NOMO-1 (cell line): Measurements from ENCODE around the gene NELFA.

Experiments used
- DNase-seq, 2 experiments: peaks; one replicate each; lab custom pipeline; 2025; ENCODE audit not compliant: unreplicated experiment in 2 of 2; lab: John Stamatoyannopoulos, UW

The NELFA gene

GRCh38 chr4:1983846-1984405 is 24.8 kb downstream of the NELFA start:
- DNase-seq = no peak

GRCh38 chr4:1983053-1983845 is 25.5 kb downstream of the NELFA start:
- DNase-seq = no peak

- DNase-seq = no peak
Measured at GRCh38 chr4:1982124-1983052, 26.4 kb downstream of the NELFA start.

GRCh38 chr4:1981251-1982058 is 27.3 kb downstream of the NELFA start:
- DNase-seq = no peak

GRCh38 chr4:1980561-1981041 is 28.2 kb downstream of the NELFA start:
- no peak for DNase-seq

GRCh38 chr4:1979477-1980196 is 29.1 kb downstream of the NELFA start:
- no peak for DNase-seq

- no peak for DNase-seq
Measured at GRCh38 chr4:1978741-1979476, 29.9 kb downstream of the NELFA start.

- no peak for DNase-seq
Measured at GRCh38 chr4:1978226-1978625, 30.5 kb downstream of the NELFA start.

GRCh38 chr4:1976416-1977352 is 32.1 kb downstream of the NELFA start:
- DNase-seq = no peak

- DNase-seq = no peak
Measured at GRCh38 chr4:1975880-1976279, 32.9 kb downstream of the NELFA start.

GRCh38 chr4:1975391-1975801 is 33.4 kb downstream of the NELFA start:
- DNase-seq = no peak

GRCh38 chr4:1974840-1975239 is 33.9 kb downstream of the NELFA start:
- no peak for DNase-seq

- no peak for DNase-seq
Measured at GRCh38 chr4:1973661-1974060, 35.1 kb downstream of the NELFA start.

- no peak for DNase-seq
Measured at GRCh38 chr4:1973218-1973617, 35.6 kb downstream of the NELFA start.

GRCh38 chr4:1972414-1972813 is 36.4 kb downstream of the NELFA start:
- DNase-seq = no peak

- no peak for DNase-seq
Measured at GRCh38 chr4:1971456-1972200, 37.1 kb downstream of the NELFA start.

- no peak for DNase-seq
Measured at GRCh38 chr4:1970926-1971325, 37.8 kb downstream of the NELFA start.
